ENCODE data around the gene GTPBP3.

Gene GTPBP3

DNA sequence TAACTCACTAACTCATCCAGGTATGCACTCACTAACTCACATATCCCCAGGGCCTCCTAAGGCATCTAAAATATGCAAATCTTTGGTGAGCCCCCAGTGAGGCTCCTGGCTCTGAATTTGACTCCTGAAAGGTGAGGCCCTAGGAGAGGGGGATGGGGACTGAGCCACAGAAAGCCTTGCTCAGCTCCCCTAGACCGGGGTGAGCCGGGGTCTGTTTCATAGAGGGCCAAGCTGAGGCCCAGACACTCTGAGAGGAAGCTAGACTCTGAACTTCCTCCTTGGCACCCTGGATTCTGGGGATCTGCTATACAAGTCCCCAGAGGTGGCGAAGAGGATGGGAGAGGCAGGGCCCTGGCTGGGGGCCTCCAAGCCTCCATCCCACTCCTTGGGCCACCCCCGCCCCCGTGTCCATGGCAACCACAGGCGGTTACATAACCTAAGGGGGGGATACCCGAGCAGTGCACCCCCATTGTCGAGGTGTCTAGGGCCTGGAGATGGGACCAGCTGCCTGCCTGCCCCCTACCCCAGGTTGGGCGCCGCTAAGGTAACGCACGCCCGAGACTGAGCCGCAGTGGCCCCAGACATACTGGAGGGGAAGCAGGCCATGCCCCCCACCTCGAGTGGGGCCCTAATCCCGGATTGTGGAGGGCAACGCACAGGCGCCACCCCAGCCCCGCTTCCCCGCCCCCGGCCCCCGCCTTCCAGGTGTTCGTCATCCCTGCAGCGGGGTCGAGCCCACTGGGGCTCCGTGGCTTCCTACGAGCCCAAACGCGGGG, 34.8 kb upstream of the GTPBP3 start:
- H3K4me1 ChIP-seq: peaks cover 0 to 47% (median 36%) of the 10 kb centered on the region in 4 donors
- TF ChIP-seq, protein P1, sequence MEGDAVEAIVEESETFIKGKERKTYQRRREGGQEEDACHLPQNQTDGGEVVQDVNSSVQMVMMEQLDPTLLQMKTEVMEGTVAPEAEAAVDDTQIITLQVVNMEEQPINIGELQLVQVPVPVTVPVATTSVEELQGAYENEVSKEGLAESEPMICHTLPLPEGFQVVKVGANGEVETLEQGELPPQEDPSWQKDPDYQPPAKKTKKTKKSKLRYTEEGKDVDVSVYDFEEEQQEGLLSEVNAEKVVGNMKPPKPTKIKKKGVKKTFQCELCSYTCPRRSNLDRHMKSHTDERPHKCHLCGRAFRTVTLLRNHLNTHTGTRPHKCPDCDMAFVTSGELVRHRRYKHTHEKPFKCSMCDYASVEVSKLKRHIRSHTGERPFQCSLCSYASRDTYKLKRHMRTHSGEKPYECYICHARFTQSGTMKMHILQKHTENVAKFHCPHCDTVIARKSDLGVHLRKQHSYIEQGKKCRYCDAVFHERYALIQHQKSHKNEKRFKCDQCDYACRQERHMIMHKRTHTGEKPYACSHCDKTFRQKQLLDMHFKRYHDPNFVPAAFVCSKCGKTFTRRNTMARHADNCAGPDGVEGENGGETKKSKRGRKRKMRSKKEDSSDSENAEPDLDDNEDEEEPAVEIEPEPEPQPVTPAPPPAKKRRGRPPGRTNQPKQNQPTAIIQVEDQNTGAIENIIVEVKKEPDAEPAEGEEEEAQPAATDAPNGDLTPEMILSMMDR (IDR thresholded peaks at IDR 0.05): no peak
- H3K27ac ChIP-seq: peak overlapping the region; percentile 82 to 88
- peaks cover 0 to 34% (median 13%) of the 10 kb centered on the region in 3 donors for H3K36me3 ChIP-seq
- H3K9me3 ChIP-seq: no peaks in the 10 kb centered on the region
- peak overlapping the region; percentile 81 to 89 for H3K4me3 ChIP-seq
- H3K27me3 ChIP-seq: no peaks in the 10 kb centered on the region
- intact Hi-C loops (cut with DNase I; ENCODE audit: low total_unique reads): loop anchor here (5.0 kb wide), 1 partner anchor 85 kb away; no protein-coding TSS in a partner anchor
- no peak for DNase-seq

DNA sequence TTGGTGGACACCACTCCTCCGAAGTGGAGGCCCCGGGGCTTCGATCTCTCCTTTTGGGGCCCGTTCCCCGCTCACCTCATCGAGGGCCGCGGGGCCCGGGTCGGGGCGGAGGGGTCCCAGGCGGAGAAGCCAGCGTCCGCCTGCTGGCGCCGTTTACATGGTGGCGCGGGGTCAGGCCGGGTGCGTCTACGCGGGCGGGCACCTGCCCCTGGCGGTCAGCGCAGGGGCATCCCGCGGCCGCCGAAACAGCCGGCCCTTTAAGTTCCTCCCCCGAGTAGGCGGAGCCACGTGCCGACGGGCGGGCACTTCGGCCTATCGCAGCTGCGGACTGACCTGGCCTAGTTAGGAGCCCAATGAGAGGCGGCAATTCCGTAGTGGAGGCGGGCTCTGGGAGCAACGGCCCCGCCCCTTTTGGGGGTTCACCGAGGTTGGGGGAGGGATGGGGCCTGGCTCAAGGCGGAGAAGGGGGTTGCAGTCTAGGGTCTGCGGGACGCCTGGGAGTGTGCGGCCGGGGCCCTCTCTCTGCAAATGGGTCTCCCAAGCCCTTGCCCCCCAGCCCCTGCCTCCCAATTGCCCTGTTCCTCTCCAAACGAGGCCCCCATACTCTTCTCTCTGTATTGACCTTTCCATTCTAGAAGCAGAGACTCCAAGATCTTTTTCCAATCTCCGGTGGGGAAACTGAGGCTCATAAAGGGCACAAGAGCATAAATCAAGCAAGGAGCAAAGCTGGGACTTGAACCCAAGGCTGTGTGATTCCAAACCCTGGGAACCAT, 34.0 kb upstream of the GTPBP3 start, which contains the start of gene ABHD8:
Gene ABHD8, minus strand, starts transcription at position 259 of the 773 bp plus-strand sequence. CDS start 1,809 bp downstream, outside the sequence.
- intact Hi-C loops (cut with DNase I; ENCODE audit: low total_unique reads): loop anchor here (5.0 kb wide), 1 partner anchor 84 kb away; no protein-coding TSS in a partner anchor
- Histone ChIP-seq H3K36me3 (peaks cover 0 to 30% (median 9%) of the 10 kb centered on the region in 3 donors), H3K9me3 (no peaks in the 10 kb centered on the region), H3K27me3 (no peaks in the 10 kb centered on the region), H3K4me1 (peaks cover 0 to 47% (median 36%) of the 10 kb centered on the region in 4 donors), H3K4me3 (peak within 1 kb of the TSS; percentile 81 to 89), H3K27ac (peak within 1 kb of the TSS; percentile 82 to 88)
- peak; percentile 95 to 97 for DNase-seq
- TF ChIP-seq, protein P1 (IDR thresholded peaks at IDR 0.05): peak; percentile 79 to 86

DNA sequence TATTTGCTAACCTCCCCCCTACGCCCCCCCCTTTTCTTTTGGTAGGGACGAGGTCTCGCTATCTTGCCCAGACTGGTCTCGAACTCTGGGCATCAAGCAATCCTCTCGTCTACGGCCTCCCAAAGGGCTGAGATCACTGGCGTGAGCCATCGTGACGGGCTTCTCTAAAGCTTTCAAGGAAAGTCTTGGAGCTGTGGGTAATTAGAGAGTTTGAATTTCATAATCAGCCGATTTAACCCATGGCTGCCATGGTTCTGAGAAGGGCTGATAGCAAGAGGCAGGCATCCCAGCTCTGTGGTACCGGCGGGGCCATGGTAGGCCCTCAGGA, 33.4 kb upstream of the GTPBP3 start:
- intact Hi-C loops (cut with DNase I; ENCODE audit: low total_unique reads): loop anchor here (5.0 kb wide), 1 partner anchor 83 kb away; no protein-coding TSS in a partner anchor
- H3K27ac ChIP-seq: peak overlapping the region; percentile 82 to 88
- DNase-seq: no peak

DNA sequence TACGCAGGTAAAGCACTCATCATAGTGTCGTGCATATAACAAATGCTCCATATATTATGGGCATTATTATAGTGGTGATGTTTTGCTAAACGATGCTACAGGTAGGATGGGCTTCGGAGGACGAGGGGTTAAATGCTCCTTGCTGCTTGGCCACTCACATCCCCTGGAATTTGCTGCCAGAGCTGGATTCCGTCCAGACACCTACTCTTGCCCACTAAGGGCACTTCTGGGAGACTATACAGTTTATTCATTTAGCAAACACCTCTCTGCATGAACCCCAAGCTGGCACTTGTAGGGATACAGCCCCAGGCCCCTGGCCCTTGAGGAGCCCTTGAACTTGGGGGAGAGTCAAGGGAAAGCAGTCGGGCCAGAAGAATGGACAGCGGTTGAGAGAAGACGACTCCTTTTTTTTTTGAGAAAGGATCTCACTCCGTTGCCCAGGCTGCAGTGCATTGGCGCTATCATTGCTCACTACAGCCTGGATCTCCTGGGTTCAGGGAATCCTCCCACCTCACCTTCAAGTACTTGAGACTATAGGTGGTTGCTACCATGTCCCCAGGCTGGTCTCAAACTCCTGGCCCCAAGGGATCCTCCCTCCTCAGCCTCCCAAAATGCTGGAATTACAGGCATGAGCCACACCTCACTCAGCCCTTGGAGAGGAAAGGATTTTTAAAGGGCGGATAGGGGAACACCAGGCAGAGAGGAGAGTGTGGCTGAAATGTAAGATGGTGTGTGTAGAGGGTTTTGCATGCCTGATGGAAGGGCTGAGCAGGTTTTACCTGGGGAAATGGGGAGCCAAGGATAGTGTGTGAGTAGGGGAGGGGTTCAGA, 32.8 kb upstream of the GTPBP3 start:
- intact Hi-C loops (cut with DNase I; ENCODE audit: low total_unique reads): loop anchor here (5.0 kb wide), 1 partner anchor 83 kb away; no protein-coding TSS in a partner anchor
- Histone ChIP-seq H3K36me3 (peaks cover 0 to 19% (median 6%) of the 10 kb centered on the region in 3 donors), H3K4me1 (peaks cover 0 to 54% (median 38%) of the 10 kb centered on the region in 4 donors), H3K9me3 (no peaks in the 10 kb centered on the region), H3K27me3 (no peaks in the 10 kb centered on the region), H3K4me3 (peak overlapping the region; percentile 60 to 84), H3K27ac (peak overlapping the region; percentile 88 to 95)
- TF ChIP-seq, protein P1 (IDR thresholded peaks at IDR 0.05): no peak
- DNase-seq: no peak

More for the DNA sequence above, 33.4 kb upstream of the GTPBP3 start:
- TF ChIP-seq, protein P1 (IDR thresholded peaks at IDR 0.05): no peak
- peaks cover 0 to 24% (median 6%) of the 10 kb centered on the region in 3 donors for H3K36me3 ChIP-seq
- H3K4me1 ChIP-seq: peaks cover 0 to 51% (median 37%) of the 10 kb centered on the region in 4 donors
- no peaks in the 10 kb centered on the region for H3K27me3 ChIP-seq
- H3K4me3 ChIP-seq: peak overlapping the region in 1 of 2 donors; percentile 89
- H3K9me3 ChIP-seq: no peaks in the 10 kb centered on the region

DNA sequence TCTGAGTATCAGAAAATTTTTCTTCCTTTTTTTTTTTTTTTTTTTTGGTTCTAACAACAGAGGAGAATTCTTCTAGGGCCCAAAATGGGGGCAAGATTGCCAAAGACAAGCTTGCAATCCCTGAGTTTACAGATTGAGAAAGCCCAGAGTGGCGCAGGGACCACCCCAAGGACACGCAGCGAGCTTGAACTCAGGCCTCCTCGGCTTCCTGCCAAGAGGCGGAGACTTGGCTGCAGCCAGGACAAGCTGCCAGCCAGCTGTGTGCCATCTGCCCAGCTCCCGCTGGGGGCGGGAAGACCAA, 32.2 kb upstream of the GTPBP3 start:
- Histone ChIP-seq H3K27me3 (no peaks in the 10 kb centered on the region), H3K27ac (peak overlapping the region; percentile 88 to 95), H3K36me3 (peaks cover 0 to 14% (median 6%) of the 10 kb centered on the region in 3 donors), H3K4me1 (peaks cover 0 to 59% (median 42%) of the 10 kb centered on the region in 4 donors), H3K4me3 (peak overlapping the region; percentile 60 to 84), H3K9me3 (no peaks in the 10 kb centered on the region)
- TF ChIP-seq, protein P1 (IDR thresholded peaks at IDR 0.05): no peak
- intact Hi-C loops (cut with DNase I; ENCODE audit: low total_unique reads): no loop called here
- no peak for DNase-seq

Data from tibial artery (tissue), 4 donors.